HEK293T (cell line): ENCODE measurements around the gene ELAVL4.

Experiments used
- CTCF ChIA-PET: fragments of 350-600 bp; formaldehyde crosslinking; extraction: SDS; loops from one replicate; lab custom pipeline; 2021; ENCODE audit warnings: antibody characterized with exemption, inconsistent platforms; lab: Yijun Ruan, JAX
- POLR2A ChIA-PET: fragments of 350-600 bp; formaldehyde crosslinking; extraction: SDS; loops from one replicate; lab custom pipeline; 2020; ENCODE audit warnings: antibody characterized with exemption, inconsistent platforms; lab: Yijun Ruan, JAX
- DNase-seq: peaks from one replicate; pipeline ENCODE4 v3.0.0; 2012; ENCODE audit warnings: mixed read lengths; ENCODE audit errors: extremely low spot score
- ARNT ChIP-seq: fragments of 450-650 bp; IDR thresholded peaks from 2 replicates; pipeline ENCODE4 v1.6.1; 2017; ENCODE audit warnings: mild to moderate bottlenecking
- BHLHE40 ChIP-seq: fragments of 450-650 bp; IDR thresholded peaks from 2 replicates; pipeline ENCODE4 v1.6.1; 2016; ENCODE audit warnings: mild to moderate bottlenecking, moderate library complexity, borderline replicate concordance
- CTBP1 ChIP-seq: fragments of 450-650 bp; IDR thresholded peaks from 2 replicates; pipeline ENCODE4 v1.6.1; 2016; ENCODE audit warnings: borderline replicate concordance
- ELF4 ChIP-seq: fragments of 450-650 bp; IDR thresholded peaks from 2 replicates; pipeline ENCODE4 v1.6.1; 2017; ENCODE audit warnings: antibody characterized with exemption
- FOXA1 ChIP-seq: fragments of 450-650 bp; IDR thresholded peaks from 2 replicates; pipeline ENCODE4 v1.6.1; 2016; ENCODE audit warnings: mild to moderate bottlenecking
- FOXK2 ChIP-seq: fragments of 450-650 bp; IDR thresholded peaks from 2 replicates; pipeline ENCODE4 v1.6.1; 2016; ENCODE audit warnings: mild to moderate bottlenecking
- FOXM1 ChIP-seq: fragments of 450-650 bp; IDR thresholded peaks from 2 replicates; pipeline ENCODE4 v1.6.1; 2017; ENCODE audit warnings: mild to moderate bottlenecking, borderline replicate concordance
- HDGF ChIP-seq: fragments of 450-650 bp; IDR thresholded peaks from 2 replicates; pipeline ENCODE4 v1.6.1; 2017; ENCODE audit warnings: antibody characterized with exemption, borderline replicate concordance
- L3MBTL2 ChIP-seq: fragments of 450-650 bp; conservative IDR thresholded peaks from 2 replicates; pipeline ENCODE4 v1.6.1; 2016; ENCODE audit warnings: mild to moderate bottlenecking
- LEF1 ChIP-seq: fragments of 450-650 bp; IDR thresholded peaks from 2 replicates; pipeline ENCODE4 v1.6.1; 2017; ENCODE audit warnings: mild to moderate bottlenecking, borderline replicate concordance
- NFRKB ChIP-seq: fragments of 450-650 bp; IDR thresholded peaks from 2 replicates; pipeline ENCODE4 v1.6.1; 2016; ENCODE audit warnings: mild to moderate bottlenecking, moderate library complexity
- PKNOX1 ChIP-seq: fragments of 450-650 bp; IDR thresholded peaks from 2 replicates; pipeline ENCODE4 v1.6.1; 2016
- SP1 ChIP-seq: fragments of 450-650 bp; IDR thresholded peaks from 2 replicates; pipeline ENCODE4 v1.6.1; 2017
- SUZ12 ChIP-seq: fragments of 450-650 bp; IDR thresholded peaks from 2 replicates; pipeline ENCODE4 v1.6.1; 2016; ENCODE audit warnings: mild to moderate bottlenecking
- TARDBP ChIP-seq: fragments of 450-650 bp; IDR thresholded peaks from 2 replicates; pipeline ENCODE4 v1.6.1; 2016
- ZNF384 ChIP-seq: fragments of 450-650 bp; IDR thresholded peaks from 2 replicates; pipeline ENCODE4 v1.6.1; 2016

The ELAVL4 gene

GRCh38 chr1:50129201-50129600 lies 20.5 kb downstream of the ELAVL4 start:
- POLR2A ChIA-PET: no interaction called here
- CTCF ChIA-PET: no interaction called here
- no peak for TF ChIP-seq SP1
- TF ChIP-seq BHLHE40: no peak
- TF ChIP-seq PKNOX1: no peak
- no peak for TF ChIP-seq ARNT
- no peak for DNase-seq

- no peak for DNase-seq
- CTCF ChIA-PET: no interaction called here
- POLR2A ChIA-PET: no interaction called here
- TF ChIP-seq FOXK2 (no peak), HDGF (no peak), ZNF384 (no peak), BHLHE40 (no peak), SUZ12 (no peak), SP1 (no peak), FOXM1 (no peak), FOXA1 (no peak), NFRKB (no peak), TARDBP (no peak), L3MBTL2 (no peak), ARNT (no peak), ELF4 (no peak), CTBP1 (no peak)
Observed at GRCh38 chr1:50132347-50132894, 23.7 kb downstream of the ELAVL4 start.

GRCh38 chr1:50135716-50136115 lies 27.0 kb downstream of the ELAVL4 start:
- ChIA-PET POLR2A (no interaction called here), CTCF (no interaction called here)
- TF ChIP-seq L3MBTL2 (no peak), ARNT (no peak), PKNOX1 (no peak), FOXM1 (no peak), NFRKB (no peak), SUZ12 (no peak), SP1 (no peak), ELF4 (no peak), BHLHE40 (no peak), TARDBP (no peak), HDGF (no peak), CTBP1 (no peak), LEF1 (no peak)
- DNase-seq: no peak

GRCh38 chr1:50139339-50140181 lies 30.8 kb downstream of the ELAVL4 start:
- no peak for DNase-seq
- ChIA-PET CTCF (no interaction called here), POLR2A (no interaction called here)
- TF ChIP-seq ELF4: no peak
- no peak for TF ChIP-seq FOXM1
- no peak for TF ChIP-seq FOXA1
- TF ChIP-seq PKNOX1: no peak
- no peak for TF ChIP-seq TARDBP
- no peak for TF ChIP-seq SP1
- TF ChIP-seq CTBP1: no peak
- TF ChIP-seq ZNF384: no peak
- TF ChIP-seq SUZ12: no peak
- no peak for TF ChIP-seq BHLHE40
- no peak for TF ChIP-seq NFRKB
- no peak for TF ChIP-seq HDGF

- POLR2A ChIA-PET: no interaction called here
- DNase-seq: no peak
- CTCF ChIA-PET: no interaction called here
- TF ChIP-seq ZNF384 (no peak), TARDBP (no peak), ARNT (no peak), SP1 (no peak), SUZ12 (no peak), L3MBTL2 (no peak), PKNOX1 (no peak), FOXK2 (no peak), HDGF (no peak), FOXM1 (no peak), LEF1 (no peak), NFRKB (no peak), CTBP1 (no peak)
Observed at GRCh38 chr1:50140182-50140447, 31.4 kb downstream of the ELAVL4 start.
